ENCODE data around the gene STRIT1.

The STRIT1 gene

GRCh38 chr3:155293516-155293915 is at the start of gene STRIT1:
Gene STRIT1 (minus strand): TSS chr3:155293683.
- DNase-seq, result no peak

GRCh38 chr3:155342344-155342743 is 48.9 kb upstream of the STRIT1 start:
- no peak for DNase-seq

GRCh38 chr3:155339052-155339451 is 45.6 kb upstream of the STRIT1 start:
- DNase-seq, result no peak

- DNase-seq, result no peak
Observed at GRCh38 chr3:155335724-155336354, 42.4 kb upstream of the STRIT1 start.

- DNase-seq, result no peak
Observed at GRCh38 chr3:155334914-155335723, 41.6 kb upstream of the STRIT1 start.

GRCh38 chr3:155334215-155334913 is 40.9 kb upstream of the STRIT1 start:
- no peak for DNase-seq

- DNase-seq, result no peak
Observed at GRCh38 chr3:155332716-155333115, 39.2 kb upstream of the STRIT1 start.

GRCh38 chr3:155331078-155331477 is 37.6 kb upstream of the STRIT1 start:
- no peak for DNase-seq

- DNase-seq, result no peak
Observed at GRCh38 chr3:155330370-155330769, 36.9 kb upstream of the STRIT1 start.

- DNase-seq, result no peak
Observed at GRCh38 chr3:155329513-155330048, 36.1 kb upstream of the STRIT1 start.

GRCh38 chr3:155327871-155328270 is 34.4 kb upstream of the STRIT1 start:
- no peak for DNase-seq

- DNase-seq, result no peak
Observed at GRCh38 chr3:155327430-155327829, 33.9 kb upstream of the STRIT1 start.

GRCh38 chr3:155326901-155327300 is 33.4 kb upstream of the STRIT1 start:
- DNase-seq, result no peak

- no peak for DNase-seq
Observed at GRCh38 chr3:155326244-155326643, 32.8 kb upstream of the STRIT1 start.

- DNase-seq, result no peak
Observed at GRCh38 chr3:155325263-155325835, 31.9 kb upstream of the STRIT1 start.

GRCh38 chr3:155323063-155323666 is 29.7 kb upstream of the STRIT1 start:
- peak; percentile 45 for DNase-seq

- DNase-seq, result no peak
Observed at GRCh38 chr3:155321418-155321817, 27.9 kb upstream of the STRIT1 start.

- DNase-seq, result no peak
Observed at GRCh38 chr3:155320934-155321333, 27.5 kb upstream of the STRIT1 start.

- DNase-seq, result no peak
Observed at GRCh38 chr3:155318740-155319139, 25.3 kb upstream of the STRIT1 start.

- no peak for DNase-seq
Observed at GRCh38 chr3:155317211-155317610, 23.7 kb upstream of the STRIT1 start.

GRCh38 chr3:155316426-155316825 is 22.9 kb upstream of the STRIT1 start:
- DNase-seq, result no peak

- no peak for DNase-seq
Observed at GRCh38 chr3:155313916-155314315, 20.4 kb upstream of the STRIT1 start.

GRCh38 chr3:155313300-155313699 is 19.8 kb upstream of the STRIT1 start:
- no peak for DNase-seq
